Endothelial cell of hepatic sinusoid (primary cell): ENCODE measurements around the gene MED15.
"Not testable (repeated sequence)": the region's sequence is repeated elsewhere in the genome, so short reads cannot be mapped to it uniquely, and the experiment has no call there.

Source experiments
- in situ Hi-C: cut with HindIII; loops from 2 replicates; pipeline ENCODE4 v1.10.0; 2017; ENCODE audit warnings: low sequenced_read_pairs

Gene MED15

DNA sequence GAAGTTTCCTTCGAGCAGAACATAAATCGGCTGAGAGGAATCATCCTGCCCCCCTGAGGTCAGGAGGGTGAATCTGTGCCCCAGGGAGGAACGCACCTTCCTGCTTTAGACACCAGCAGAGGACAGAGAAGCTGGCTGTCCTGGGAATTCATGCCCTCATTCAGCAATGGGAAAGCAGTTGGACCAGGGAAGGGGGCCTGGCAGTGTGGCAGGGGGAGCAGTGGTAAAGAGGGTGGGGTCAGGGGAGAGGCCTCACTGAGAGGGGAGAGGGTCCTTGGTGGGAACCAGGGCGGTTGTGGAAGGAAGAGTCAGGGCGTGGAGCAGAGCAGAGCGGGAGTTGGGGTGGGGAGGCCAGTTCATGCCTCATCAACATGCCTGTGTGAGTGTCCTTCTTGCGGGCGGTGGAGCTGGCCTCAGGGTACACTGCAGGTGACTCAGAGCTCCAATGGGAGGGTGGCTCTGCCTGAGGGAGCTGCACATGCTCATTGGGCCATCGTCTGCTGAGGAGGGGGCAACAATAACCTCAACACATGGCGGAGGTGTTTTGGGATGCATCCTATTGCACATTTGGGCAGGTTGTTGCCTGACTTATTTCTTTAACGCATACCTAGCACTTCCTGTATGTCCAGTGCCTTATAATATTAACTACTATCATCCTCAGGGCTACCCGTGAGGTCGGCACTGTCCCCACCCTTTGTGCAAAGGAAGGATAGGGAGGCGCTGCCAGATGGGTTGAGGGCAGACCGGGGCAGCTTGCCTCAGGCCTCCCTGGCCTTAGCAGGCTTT lies 23.2 kb downstream of the MED15 start:
- in situ Hi-C loops: no loop called here

DNA sequence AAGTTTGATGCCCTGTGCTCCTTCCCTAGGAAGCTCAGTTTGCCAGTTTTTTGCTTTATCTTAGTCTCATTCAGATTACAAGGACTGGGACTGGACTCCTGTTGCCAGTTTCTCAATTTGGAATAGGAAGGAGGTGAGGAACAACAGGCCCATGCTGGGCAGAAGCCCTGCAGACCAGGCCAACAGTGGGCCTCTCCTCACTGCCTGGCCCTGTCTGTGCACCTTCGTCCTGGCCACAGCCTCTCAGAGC lies 23.7 kb downstream of the MED15 start:
- in situ Hi-C loops: no loop called here

DNA sequence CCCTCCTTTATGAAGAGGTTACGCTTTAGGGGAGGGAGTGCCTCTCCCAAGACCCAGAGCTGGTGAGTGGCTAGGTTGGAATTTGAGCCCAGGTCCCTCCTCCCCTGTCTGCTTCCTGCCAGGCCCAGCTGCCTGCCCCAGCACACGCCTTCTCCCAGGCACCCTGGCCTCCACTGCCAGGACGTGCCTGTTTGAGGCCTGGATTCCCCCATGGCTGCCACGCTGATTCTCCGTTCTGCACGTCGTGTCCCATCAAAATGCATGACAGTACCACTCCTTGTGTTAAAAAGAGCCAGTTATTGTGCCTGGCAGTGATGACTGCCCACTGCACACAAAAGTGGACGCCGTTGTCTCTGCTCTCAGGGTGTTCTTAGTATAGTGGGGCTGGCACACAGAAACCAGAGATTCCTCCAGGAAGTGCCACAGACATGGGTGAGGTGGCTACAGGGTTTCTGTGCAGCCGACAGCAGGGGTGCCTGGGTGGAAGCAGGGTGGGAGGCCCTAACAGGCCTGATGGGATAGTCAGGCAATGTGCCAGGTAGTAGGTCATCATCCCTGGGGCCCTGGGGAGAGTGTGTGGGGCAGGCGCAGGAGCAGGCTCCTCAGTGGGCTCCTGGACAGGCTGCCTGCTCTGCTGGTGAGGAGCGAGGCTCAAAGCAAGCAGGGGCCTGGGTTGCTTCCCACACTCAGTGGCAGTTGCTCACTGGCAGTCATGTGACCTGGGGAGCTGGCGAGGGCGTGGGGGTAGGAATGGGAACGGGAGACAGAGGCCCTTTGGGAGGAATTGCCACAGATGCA lies 24.2 kb downstream of the MED15 start:
- in situ Hi-C loops: no loop called here

DNA sequence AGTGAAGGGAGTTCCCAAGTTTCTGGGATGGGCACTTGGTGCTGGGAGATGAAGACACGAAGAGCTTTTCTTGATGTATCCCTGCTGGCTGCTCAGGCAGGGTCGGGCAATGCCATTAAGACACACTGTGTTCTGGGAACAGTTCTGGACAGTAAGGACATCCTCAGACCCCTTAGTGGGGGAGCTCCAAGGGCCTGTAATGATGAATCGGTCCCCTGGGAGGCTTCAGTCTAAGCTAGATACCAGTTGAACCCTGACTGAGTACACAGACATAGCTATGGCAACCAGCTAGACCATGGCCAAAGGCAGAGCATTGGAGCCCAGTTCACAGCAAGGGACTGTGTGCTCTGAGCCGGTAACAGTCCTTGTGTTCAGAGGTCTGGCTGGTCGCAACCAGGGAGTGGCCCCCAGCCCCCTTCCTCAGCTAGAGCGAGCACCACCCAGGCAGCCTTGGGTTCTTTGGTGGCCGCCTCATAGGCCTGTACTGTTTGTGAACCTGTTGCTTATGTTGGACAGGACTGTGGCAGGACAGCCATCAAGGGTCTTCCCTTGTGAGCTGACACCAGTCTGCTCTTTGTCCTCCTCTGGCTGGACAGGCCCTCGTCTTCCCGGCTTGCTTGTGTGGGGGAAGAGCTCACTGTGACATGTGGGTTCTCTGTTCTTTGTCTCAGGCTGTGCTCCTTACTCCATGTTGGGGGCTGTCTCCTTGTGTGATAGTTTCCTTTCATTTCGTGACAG lies 25.0 kb downstream of the MED15 start:
- in situ Hi-C loops: no loop called here

DNA sequence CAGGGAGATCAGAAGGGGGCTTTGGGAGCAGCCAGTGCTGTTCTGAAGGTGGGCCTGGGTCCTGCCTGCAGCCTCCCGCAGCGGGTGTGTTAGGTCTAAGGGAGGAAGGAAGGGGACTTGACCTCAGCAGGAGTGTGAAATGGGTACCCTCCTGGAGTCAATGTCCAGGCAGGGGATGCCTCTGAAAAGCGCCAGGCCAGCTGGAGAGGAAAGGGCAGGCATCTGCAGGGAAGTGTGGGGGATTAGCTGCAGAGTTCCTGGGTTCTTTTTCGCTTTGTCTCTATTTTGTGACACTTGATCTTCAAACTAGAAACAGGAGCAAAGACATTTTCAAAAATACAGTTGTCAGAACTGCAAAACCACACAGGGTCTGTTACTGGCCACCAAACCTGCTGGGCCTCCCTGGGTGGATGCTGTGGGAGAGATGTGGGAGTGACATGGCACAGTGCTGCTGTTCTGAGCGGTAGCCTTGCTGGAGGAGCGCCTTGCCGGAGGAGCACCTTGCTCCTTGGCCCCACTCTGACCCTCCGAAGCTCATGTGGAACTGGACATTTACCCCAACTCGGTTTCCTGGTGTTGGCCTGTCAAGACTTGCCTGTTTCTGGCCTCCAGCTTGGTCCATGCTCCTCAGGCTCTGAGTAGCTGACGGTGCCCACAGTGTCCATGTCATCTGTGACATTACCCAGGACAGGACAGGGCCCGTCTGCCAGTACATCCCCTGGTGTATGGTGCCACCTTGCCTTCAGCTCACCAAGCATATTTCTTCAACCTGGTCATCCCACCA lies 25.9 kb downstream of the MED15 start:
- in situ Hi-C loops: no loop called here

DNA sequence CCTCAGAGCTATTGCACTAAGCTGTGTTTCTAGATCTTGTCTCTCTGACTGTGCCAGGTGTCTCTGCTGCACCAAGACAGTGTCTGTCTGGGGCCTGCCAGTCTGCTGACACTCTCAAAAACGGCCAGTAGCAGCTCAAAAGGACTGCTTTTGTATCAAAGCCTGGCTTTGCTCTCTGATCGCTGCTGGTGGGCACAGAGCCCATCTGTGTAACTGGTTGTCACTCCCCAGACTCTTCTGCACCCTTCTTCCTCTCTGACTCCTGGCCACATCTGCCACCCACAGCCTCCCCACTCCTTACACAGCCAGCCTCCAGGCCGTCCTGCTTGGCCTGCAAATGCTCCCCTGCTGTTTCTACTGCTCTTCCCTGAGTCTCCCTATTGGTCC lies 26.5 kb downstream of the MED15 start:
- in situ Hi-C loops: no loop called here

DNA sequence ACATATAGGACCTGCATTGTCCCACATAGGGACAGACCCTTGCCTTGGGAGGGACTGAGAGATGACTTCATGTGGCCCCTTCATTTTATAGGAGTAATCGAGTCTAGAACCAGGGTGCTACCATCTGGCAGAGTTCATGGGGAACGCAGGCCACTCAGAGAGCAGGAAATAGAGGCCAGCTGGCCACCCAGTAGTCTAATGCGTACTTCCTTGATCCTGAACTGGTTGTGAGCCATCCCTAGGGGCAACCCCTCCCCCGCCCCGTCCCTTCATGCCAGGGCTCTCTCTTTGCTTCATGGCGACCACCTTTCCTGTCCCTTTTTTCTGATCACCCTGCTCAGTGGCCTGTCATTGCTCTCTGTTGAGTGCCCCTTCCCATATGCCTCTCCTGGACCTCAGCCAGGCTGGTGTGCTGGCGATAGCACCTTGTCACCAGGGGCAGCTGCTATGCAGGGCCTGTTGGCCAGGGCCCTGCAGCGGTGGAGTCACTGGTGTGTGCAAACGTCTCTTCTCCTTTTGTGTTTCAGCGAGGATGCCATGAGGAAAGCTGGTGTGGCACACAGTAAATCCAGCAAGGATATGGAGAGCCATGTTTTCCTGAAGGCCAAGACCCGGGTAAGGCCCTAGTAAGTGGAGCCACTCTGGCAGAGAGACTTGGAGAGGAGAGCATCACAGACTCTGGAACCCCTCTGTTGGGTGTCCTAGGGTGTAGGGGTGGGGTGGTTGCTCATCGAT lies 29.3 kb downstream of the MED15 start:
- in situ Hi-C loops: no loop called here

DNA sequence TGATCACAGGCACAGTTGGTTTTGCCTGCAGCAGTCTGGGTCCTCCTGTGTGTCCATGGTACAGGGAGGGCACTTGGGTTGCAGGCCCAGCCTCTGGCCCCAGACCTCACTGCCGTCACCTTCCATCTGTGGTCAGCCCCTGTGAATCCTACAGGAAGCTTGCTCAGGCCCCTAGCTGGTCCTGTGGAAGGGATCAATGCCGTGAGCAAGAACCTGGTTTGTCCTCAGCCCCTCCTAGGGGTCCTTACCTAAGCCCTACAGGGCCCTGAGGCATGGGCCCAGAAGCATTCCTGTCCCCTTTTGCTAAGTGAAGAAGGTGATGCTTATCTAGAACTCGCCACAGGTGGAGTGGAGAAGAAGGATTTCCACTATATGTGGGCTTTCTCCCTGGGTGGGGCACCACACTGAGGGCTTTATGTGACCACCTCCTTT lies 29.9 kb downstream of the MED15 start:
- in situ Hi-C loops: no loop called here

DNA sequence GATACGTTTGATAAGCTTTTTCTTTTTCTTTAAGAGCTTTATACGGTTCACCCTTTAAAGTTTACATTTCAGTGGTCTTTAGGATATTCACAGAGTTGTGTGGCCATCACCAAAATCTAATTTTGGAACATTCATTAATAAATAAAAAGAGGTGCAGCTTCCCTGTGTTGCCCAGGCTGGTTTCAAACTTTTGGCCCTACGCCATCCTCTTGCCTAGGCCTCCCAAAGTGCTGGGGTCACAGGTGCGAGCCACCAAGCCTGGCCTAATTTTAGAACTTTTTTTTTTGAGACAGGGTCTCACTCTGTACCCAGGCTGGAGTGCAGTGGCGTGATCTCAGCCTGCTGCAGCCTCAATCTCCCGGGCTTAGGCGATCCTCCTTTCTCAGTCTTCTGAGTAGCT lies 30.6 kb downstream of the MED15 start:
- in situ Hi-C loops: no loop called here

DNA sequence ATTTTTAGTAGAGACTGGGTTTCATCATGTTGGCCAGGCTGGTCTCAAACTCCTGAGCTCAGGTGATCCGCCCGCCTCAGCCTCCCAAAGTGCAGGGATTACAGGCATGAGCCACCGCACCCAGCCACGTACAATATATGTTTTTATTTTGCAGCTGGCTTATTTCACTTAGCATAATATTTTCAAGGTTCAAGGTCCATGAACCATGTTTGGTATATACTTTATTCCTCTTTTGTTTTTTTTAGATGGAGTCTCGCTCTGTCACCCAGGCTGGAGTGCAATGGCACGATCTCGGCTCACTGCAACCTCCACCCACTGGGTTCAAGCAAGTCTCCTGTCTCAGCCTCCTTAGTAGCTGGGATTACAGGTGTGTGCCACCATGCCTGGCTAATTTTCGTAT lies 31.5 kb downstream of the MED15 start:
- in situ Hi-C loops: not testable (repeated sequence)

DNA sequence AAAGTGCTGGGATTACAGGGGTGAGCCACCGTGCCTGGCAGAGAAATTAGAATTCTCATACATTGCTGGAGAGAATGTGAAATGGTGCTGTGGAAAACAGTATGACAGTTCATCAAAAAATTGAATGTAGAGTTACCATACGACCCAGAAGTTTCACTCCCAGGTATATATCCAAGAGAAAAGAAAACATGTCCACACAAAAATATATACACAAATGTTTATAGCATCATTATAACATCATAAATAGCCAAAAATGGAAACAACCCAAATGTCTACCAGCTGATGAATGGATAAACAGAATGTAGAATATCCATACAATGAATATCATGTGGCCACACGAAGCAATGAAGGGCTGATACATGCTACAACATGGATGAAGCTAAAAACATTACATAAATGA lies 34.6 kb downstream of the MED15 start:
- in situ Hi-C loops: no loop called here

DNA sequence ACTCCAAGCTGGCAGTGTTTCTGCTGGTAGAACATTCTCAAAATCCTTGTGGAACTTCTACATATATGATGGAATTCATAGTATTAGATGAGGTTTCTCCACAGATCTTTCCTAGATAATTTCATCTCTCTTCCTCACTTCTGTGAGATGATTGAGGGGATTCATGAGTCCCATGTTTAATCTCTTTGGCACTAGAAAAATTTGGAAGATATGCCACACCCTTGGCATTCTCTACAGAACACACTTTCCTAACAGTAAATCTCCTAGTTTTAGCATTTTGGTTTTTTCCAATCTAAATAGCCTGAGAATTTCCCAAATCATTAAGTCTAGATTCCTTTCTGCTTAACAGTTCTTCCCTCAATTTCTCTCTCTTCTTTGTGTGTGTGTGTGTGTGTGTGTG lies 35.3 kb downstream of the MED15 start:
- in situ Hi-C loops: no loop called here

DNA sequence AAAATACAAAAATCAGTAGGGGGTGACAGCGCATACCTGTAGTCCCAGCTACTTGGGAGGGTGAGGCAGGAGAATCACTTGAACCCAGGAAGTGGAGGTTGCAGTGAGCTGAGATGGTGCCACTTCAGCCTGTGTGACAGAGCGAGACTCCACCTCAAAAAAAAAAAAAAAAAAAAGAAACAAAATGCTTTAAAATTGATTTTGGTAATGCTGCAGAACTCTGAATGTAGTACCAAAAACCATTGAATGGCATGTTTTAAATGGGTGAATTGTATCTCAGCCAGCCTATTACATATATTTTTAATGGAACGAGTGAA lies 37.9 kb downstream of the MED15 start:
- in situ Hi-C loops: not testable (repeated sequence)

DNA sequence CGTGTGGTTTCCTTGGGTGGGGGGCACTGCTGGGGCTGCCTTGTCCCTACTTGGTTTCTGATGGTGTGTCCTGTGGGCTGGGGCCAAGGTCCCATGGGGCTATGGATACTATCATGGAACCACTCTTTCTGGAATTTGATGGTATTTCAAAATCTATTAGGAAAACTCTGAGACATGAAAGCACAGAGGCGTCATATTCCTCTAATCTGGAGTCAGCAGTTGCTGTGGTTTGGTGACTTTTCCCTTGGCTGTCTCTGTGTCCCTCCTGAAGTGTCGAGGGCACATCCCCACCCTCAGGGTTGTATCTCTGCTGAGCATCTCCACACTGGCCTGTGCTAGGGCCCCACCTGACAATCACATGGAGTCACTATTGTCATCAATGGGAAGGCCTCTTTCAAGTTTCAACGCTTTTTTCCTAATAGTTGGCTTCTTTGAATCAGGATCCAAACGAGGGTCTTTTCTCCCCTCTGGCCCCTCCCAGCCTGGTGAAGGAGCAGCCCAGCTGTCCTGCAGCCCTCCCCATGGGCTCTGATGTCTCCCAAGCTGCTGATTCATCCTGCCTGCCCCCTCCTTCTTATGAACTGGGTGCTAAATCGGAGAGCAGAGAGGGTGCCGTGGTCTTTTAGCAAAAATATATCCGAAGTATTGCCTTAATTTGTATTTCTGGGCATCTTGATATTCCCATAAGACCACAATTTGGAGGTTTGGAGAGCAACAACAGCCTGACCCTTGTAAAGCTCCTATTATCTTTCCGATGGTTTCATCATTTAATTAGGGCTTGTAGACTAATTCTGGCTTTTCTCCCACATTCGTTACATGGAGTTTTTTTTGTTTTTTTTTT lies 38.5 kb downstream of the MED15 start:
- in situ Hi-C loops: no loop called here

DNA sequence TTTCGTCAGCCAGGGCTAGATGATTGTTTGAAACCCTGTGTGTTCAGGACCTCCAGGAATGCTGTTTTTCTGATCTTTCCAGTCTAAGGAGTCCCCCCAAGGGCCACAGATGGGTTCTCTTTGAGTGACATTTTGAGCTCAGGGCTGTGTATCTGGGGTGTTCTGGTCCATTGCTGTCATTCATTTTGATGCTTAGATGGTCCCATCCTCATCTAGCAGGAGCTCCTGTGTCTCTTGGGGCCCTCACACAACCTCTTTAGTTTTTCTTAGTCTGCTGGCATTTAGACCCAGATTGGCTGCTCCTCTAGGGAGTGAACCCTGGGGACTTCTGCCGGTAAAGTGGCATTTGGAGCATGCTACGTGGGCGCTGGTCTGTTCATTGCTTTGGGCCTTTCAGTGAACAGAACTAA lies 39.1 kb downstream of the MED15 start:
- in situ Hi-C loops: no loop called here

DNA sequence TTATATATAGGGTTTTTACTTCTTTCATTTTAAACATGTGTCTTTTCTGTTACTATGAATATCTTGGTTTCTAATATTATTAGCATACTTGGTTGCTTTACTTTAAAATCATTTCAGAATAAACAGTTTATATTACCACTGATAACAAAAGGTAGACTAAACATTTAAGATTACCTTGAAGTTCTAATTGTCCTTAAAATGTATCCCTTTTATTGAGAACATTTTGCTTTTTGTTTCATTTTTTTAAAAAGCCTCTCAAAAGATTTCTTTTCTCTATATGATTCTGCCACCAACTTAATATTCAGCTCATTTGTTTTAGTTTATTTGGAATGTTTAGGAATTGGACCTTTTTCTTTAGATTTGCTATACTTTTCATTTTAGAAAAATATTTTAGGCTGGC lies 39.6 kb downstream of the MED15 start:
- in situ Hi-C loops: no loop called here

DNA sequence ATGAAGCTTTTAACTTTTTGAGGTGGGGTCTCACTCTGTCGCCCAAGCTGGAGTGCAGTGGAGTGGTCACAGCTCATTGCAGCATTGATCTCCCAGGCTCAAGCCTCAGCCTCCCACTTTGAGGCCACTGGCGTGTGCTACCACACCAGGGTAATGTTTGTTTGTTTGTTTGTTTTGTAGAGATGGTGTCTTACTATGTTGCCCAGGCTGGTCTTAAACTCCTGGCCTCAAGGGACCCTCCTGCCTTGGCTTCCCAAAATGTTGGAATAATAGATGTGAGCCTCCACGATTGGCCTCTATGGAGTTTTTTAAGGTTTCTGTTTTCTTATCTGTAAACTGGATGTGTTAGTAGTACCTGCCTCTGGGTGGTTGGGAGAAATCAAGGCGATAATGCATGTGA lies 41.4 kb downstream of the MED15 start:
- in situ Hi-C loops: no loop called here

DNA sequence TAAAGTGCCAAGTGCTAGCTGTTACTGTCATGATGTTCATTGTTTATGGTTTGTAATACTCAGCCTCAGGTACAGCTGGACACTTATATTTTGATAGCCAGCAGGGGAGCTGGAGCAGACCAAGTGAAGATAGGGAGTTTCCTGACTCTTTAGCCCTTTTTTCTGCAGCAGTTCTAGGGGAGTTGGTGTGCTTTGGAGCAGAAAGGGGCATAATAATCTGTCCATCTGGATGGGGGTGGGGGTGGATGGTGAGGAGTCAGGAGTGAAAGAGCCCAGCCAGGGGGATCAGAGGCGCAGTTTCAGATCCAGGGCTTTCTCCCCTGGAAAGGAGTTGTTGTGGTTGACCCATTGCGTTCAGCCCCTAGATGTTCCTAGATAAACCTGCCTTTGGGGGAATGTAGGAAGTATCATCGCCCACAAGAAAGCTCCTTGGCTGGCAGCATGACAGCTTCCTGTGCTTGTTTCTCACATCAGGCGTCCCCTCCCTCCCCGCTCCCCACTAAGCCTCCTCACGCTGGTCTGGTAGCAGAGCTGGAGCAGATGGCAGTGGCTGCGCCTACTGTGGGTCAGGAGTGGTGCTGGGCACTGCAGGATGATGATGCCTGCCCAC lies 41.9 kb downstream of the MED15 start:
- in situ Hi-C loops: no loop called here

DNA sequence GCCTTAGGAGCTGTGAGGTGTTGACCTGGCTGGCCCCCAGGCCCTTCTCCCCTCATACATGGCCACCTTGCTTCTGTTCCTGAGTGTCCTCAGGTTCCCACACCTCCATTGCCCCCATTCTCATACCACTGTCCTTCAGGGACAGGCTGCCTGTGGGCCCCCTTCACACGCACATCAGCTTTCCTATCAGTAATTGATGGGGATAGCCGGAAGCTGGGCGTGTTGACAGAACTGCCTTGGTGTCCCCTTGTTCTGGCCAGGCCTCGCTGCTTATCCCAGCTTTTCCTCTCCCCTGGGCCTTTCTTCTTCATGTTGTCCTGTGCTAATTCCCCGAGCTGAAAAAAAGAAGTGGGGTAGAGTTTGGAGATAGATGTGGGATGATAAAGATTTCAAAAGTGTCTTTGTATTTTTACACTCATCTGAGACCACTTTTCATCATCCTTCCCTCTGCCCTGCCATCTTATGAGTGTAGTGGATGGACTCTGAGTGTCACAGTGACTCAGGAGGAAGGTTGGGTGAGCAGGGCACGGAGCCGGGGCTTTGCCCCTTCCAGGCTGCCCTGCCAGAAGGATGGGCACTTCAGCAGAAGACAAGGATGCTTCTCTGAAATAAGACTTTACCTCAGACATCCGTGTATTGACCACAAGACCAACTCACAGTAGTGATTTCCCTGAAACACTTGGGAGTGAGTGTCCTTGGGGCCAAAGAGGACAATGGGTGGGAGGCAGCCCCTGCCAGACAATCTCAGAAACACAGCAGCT lies 42.8 kb downstream of the MED15 start:
- in situ Hi-C loops: loop anchor here (5.0 kb wide), 1 partner anchor 38 kb away; no protein-coding TSS in a partner anchor
